NT2/D1 (cell line): ENCODE results near the gene HNRNPM.

ENCODE experiments used
- YY1 ChIP-seq: IDR thresholded peaks from 2 replicates; pipeline ENCODE4 v1.6.1; 2011; ENCODE audit not compliant: insufficient read length, insufficient read depth
- ZNF274 ChIP-seq: IDR thresholded peaks from 2 replicates; pipeline ENCODE4 v1.6.1; 2011; ENCODE audit warnings: mild to moderate bottlenecking, low read depth, low read length

DNA sequence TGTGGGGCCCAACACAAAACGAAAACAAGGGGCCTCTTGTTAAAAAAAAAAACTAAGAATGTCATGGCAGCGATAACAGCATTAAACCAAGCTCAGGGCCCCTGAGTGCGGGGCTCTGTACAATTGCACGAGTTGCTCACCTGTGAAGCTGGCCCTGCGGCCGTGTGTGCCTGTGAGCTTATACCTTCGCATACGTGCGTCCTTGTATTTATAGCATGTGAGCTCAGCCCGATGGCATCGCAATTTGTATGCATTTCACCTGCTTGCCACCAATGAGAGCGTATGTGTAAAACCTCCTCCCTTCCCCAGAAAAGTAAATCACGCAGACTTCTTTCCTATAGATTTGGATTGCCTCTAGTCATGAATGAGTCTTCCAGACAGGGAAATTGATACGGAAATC, 17.1 kb downstream of the HNRNPM start:
- TF ChIP-seq ZNF274: no peak
- TF ChIP-seq YY1: no peak
